GM12872 (cell line): Measurements from ENCODE around the gene MAGI3.

Experiments used
- CTCF ChIP-seq: IDR thresholded peaks from 3 replicates; pipeline ENCODE4 v1.5.1; 2011; ENCODE audit warnings: low read depth, mild to moderate bottlenecking, low read length, moderate library complexity; ENCODE audit not compliant: insufficient read depth

The MAGI3 gene

GRCh38 chr1:113694910-113695309 is 304.6 kb downstream of the MAGI3 start:
- no peak for TF ChIP-seq CTCF

DNA sequence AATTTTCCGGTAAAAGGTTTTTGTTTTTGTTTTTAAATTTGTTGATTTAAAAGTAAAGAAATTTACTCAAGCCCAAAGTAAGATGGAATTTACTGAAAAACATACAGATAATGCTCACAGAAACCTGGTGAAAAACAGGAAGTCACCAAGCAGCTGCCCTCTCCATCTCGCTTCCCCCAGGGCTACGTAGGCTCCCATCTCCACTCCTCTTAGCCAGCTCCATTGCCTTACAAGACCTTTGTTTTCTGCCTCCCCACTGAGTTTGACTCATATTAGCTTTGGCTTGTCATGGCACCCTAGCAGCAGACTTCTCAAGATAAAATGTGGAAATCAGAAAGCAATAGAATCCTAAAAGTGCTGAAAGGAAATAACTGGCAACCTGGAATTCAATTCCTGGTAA is 311.1 kb downstream of the MAGI3 start:
- no peak for TF ChIP-seq CTCF

- TF ChIP-seq CTCF = no peak
Measured at GRCh38 chr1:113714606-113715269, 324.4 kb downstream of the MAGI3 start.

- TF ChIP-seq CTCF = no peak
Measured at GRCh38 chr1:113721010-113721409, 330.7 kb downstream of the MAGI3 start.

- TF ChIP-seq CTCF = no peak
Measured at GRCh38 chr1:113732802-113733201, 342.5 kb downstream of the MAGI3 start.

- no peak for TF ChIP-seq CTCF
Measured at GRCh38 chr1:113734357-113735055, 344.2 kb downstream of the MAGI3 start.
